A204.1 (cell line): ENCODE measurements around the gene FIG4.
"Not testable (repeated sequence)": the region's sequence is repeated elsewhere in the genome, so short reads cannot be mapped to it uniquely, and the experiment has no call there.

ENCODE experiments used
- FAIRE-seq: peaks from 2 replicates; lab custom pipeline; 2012; peaks lifted over from hg19 to GRCh38; lab: Jason Lieb, UNC

FIG4 gene

DNA sequence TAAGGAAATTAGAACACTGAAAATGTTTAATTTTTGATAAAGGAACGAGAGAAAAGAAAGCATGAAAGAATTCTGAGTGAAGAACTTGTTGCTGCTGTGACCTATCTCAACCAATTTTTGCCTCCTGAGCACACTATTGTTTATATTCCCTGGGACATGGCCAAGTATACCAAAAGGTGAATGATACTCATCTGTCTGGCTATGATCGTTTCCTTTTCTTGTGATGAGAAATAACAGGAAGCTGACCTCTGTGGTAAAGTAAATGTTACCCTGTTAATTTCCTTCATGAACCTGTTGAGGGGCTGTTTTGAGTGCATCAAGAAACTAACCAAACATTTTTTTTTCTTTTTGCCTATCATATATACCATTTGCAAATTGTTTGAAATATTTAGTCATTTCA, 69.1 kb downstream of the FIG4 start:
- FAIRE-seq = no peak

DNA sequence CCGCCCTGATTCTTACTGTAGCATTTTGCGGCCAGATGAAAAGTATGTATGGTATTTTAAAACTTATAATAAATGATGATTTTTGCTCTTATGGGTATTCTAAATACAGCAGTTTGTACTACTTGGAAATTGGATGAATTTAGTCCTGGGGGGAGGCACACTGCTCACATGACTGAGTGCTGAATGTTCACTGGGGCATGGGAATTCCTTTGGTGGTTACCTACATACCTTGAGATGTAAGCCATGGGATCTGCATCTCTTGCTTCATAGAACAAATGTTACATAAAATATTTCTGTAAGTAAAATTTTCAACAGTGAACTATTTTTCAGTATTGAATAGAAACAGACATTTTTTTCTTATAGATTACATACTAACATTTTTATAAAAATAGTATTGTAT, 71.1 kb downstream of the FIG4 start:
- no peak for FAIRE-seq

GRCh38 chr6:109762769-109763441, 71.8 kb downstream of the FIG4 start:
- FAIRE-seq = no peak

DNA sequence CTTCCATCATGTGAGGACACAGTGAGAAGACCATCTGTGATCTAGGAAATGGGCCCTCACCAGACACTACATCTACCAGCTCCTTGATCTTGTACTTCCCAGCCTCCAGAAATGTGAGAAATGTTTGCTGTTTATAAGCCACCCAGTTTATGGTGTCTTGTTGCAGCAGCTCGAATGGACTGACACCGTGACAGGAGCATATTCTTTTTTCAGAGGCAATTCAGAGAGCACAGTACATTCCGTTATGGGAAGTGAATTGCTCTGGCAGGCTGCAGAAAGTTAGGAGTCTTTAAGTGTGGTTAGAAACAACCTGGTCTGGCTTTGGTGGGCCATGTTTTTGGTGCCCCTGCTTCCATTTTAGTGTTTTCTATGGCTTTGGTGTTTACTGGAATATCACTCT, 75.1 kb downstream of the FIG4 start:
- no peak for FAIRE-seq

GRCh38 chr6:109767961-109768360, 76.9 kb downstream of the FIG4 start:
- no peak for FAIRE-seq

- FAIRE-seq = no peak
Measured at GRCh38 chr6:109768485-109768884, 77.4 kb downstream of the FIG4 start.

- FAIRE-seq = no peak
Measured at GRCh38 chr6:109769213-109769612, 78.1 kb downstream of the FIG4 start.

DNA sequence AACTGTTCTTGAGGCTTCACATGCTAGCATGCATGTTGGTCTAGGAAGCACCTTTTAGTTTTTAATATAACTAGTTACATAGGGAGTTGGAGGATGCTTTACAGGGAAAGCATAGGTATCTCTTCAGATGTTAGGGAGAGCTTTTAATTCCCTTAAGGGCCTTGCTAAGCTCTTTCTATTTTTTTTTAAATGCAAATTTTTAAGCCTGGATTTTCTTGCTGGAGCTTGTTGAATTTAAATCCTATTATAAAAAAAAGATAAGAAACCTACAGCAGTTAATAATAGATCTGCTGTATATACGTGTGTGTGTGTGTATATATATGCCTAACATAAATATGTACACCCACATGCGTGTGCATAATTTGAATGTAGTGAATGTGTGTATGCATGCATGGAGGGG, 79.0 kb downstream of the FIG4 start:
- no peak for FAIRE-seq

- FAIRE-seq = no peak
Measured at GRCh38 chr6:109770779-109771178, 79.7 kb downstream of the FIG4 start.

DNA sequence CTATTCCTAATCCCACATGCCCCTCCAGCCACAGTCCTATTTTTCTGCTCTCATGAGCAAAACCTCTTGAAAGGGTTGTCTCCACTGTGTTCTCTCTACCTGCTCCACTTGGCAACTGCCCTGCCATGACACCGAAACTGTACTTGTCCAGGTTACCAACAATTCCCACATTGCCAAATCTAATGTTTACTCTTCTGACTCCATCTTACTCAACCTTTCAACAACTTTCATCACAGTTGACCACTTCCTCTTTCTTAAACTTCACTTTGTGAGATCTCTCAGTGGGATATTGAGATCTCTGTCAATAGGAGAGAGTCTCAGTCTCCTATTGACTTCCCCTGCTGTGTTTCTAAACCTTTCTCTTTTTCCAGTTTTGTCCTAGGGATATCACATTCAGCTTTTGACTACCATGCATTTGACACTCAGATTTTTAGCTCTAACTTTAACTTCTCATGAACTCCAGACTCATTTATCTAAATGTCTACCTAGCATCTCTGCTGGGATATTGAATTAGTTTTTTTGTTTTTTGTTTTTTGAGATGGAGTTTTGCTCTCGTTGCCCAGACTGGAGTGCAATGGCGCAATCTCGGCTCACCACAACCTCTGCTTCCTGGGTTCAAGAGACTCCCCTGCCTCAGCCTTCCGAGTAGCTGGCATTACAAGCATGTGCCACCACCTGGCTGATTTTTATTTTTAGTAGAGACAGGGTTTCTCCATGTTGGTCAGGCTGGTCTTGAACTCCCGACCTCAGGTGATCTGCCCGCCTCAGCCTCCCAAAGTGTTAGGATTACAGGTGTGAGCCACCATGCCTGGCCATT, 81.1 kb downstream of the FIG4 start:
- FAIRE-seq = not testable (repeated sequence)

- FAIRE-seq = no peak
Measured at GRCh38 chr6:109772883-109773431, 81.9 kb downstream of the FIG4 start.

- no peak for FAIRE-seq
Measured at GRCh38 chr6:109781001-109781400, 89.9 kb downstream of the FIG4 start.

GRCh38 chr6:109782491-109782999, 91.4 kb downstream of the FIG4 start:
- no peak for FAIRE-seq

GRCh38 chr6:109783250-109783986, 92.3 kb downstream of the FIG4 start:
- no peak for FAIRE-seq

GRCh38 chr6:109787312-109787711, 96.2 kb downstream of the FIG4 start:
- no peak for FAIRE-seq

GRCh38 chr6:109788687-109789086, 97.6 kb downstream of the FIG4 start:
- FAIRE-seq = no peak

DNA sequence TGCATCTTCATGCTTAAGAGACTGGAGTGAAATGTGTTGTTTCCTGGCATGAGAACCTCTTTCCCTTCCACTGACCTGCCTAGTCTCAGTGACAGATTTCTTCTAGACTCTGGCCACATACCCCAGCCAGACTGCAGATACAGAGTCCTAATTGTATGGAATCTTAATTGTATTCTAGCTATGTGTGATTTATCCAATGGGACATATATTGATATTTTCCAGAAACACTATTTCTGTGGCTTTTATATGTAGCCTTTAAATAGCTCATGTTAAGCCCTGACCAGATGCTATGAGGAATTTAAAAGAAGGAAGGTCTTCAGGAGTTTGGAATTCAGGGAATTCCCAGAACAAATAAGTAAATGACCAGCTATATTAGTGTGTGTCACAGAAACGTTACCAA, 99.0 kb downstream of the FIG4 start:
- no peak for FAIRE-seq

GRCh38 chr6:109791301-109791700, 100.2 kb downstream of the FIG4 start:
- no peak for FAIRE-seq

DNA sequence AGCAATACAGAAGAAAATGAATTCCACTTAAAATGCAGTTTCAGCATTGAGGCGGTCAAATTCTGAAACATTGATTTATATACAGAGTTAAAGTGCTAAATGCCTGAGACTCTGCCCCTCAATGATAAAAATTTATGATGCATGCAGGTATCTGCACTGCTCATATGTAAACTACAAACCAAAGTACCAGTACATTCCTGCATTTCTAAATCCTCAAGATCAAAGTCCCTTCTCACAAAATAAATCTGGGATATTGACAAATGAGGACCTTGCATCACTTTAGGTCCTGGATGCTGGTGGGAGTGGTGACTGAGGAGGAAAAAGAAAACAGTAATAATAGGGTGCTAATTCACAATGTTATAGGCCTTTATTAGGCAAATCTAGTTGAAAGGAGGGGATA, 101.9 kb downstream of the FIG4 start:
- FAIRE-seq = no peak

GRCh38 chr6:109793792-109794191, 102.7 kb downstream of the FIG4 start:
- no peak for FAIRE-seq

DNA sequence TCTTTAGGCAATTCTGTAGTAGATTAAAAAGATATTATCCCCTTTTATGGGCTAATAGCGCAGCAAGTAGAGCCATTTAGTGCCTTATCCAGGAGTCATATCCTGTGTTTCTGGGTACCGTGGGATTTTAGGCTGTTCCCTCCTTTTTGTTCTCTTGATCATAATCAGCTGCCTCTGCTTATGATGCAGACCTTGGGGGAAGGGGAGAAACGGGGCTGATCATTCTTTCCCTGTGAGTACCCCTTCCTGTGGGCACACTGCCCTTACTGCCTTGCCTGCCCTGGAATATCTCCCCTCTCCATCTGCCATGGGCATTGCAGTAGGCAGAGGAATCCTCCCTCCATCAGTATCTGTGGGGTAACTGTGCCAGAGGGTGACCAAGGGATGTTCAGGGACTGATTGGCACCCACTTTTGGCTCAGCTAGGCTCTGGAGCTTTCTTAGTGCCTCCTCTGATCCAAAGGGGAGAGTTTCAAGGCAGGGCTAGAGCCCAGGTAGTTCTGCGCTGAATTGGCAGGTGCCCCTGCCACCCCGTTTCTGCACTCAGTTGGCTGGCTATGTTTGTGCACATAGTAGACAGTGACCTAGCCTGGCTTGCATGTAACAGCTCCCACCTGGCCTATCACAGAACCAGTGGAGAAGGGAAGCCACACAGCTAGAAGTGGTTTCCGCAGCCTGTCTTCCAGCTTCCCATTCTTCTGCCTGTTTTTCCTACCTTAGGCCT, 103.3 kb downstream of the FIG4 start:
- no peak for FAIRE-seq

GRCh38 chr6:109795994-109796555, 105.0 kb downstream of the FIG4 start:
- no peak for FAIRE-seq
